ENCODE results near the gene OR2T35. TPM values are rescaled to one million over a fixed set of nuclear protein-coding genes. Genes with fewer than 3 reads are reported as not detected.
"Not testable (repeated sequence)": the region's sequence is repeated elsewhere in the genome, so short reads cannot be mapped to it uniquely, and the experiment has no call there.

OR2T35 gene
- total and polyA plus RNA-seq, 7 donors = not detected

DNA sequence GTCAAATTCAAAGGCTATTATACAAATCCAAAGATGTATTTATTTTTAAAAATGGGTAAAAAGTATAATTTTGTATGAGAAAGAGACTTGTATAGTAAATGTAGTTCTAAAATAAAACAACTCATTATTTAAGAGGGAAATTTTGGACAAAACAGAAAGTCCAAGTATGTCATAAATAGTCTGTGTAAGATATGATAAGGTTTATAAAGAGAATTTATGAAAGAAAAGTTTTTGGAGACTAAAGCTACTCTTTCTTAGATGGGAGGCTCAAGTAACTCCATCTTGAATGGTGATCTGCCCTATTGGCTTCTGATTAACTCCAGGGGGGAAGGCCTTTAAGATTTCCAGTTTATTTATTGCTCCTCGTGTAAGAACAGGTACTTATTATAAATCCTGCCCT, 24.9 kb upstream of the OR2T35 start:
- intact Hi-C loops (cut with DNase I) = no loop called here
- no peaks in the 10 kb centered on the region for H3K9me3 ChIP-seq
- no peak for DNase-seq
- no peak for TF ChIP-seq POLR2A (IDR thresholded peaks at IDR 0.05)
- TF ChIP-seq, protein P1, sequence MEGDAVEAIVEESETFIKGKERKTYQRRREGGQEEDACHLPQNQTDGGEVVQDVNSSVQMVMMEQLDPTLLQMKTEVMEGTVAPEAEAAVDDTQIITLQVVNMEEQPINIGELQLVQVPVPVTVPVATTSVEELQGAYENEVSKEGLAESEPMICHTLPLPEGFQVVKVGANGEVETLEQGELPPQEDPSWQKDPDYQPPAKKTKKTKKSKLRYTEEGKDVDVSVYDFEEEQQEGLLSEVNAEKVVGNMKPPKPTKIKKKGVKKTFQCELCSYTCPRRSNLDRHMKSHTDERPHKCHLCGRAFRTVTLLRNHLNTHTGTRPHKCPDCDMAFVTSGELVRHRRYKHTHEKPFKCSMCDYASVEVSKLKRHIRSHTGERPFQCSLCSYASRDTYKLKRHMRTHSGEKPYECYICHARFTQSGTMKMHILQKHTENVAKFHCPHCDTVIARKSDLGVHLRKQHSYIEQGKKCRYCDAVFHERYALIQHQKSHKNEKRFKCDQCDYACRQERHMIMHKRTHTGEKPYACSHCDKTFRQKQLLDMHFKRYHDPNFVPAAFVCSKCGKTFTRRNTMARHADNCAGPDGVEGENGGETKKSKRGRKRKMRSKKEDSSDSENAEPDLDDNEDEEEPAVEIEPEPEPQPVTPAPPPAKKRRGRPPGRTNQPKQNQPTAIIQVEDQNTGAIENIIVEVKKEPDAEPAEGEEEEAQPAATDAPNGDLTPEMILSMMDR (IDR thresholded peaks at IDR 0.05) = no peak
- TF ChIP-seq POLR2AphosphoS5 (IDR thresholded peaks at IDR 0.05) = no peak
- TF ChIP-seq EP300 (IDR thresholded peaks at IDR 0.05) = no peak
- no peaks in the 10 kb centered on the region for H3K27me3 ChIP-seq
- H3K4me3 ChIP-seq = no peak overlapping the region
- no peak overlapping the region for H3K27ac ChIP-seq
- no peaks in the 10 kb centered on the region for H3K4me1 ChIP-seq
- WGBS, 2 donors = 82 to 83% methylated on average over 1 of the region's 1 CpG
- H3K36me3 ChIP-seq = no peaks in the 10 kb centered on the region

DNA sequence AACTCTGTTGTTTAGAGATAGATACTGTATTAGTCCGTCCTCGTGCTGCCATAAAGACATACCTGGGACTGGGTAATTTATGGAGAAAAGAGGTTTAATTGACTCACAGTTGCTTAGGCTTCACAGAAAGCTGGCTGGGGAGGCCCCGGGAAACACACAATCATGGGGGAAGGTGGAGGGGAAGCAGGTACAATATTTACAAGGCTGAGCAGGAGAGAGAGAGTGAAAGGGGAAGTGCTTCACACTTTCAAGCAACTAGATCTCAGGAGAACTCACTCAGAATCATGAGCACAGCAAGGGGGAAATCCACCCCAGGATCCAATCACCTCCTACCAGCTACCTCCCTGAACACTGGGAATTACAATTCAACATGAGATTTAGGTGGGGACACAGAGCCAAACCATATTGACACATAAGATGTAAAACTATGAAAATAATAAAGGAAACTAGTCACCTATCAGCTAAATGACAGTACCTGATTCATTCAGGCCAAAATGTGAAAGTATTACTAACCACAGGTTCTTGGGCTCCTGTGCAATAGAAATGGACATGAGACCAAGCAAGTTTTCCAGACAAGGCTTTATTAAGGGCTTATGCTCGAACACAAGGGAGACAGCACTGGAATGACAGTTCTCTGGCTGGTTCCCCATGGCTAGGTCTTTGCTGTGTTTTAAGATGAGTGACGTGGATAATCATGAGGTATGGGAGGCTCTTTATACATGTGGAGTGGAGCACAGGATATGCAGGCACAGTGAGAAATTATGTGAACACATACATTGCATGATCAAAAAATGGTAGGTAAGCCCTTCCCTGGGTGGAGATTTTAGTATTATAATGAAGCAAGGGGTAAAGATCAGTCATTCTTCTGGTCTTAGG, 18.6 kb upstream of the OR2T35 start:
- H3K27me3 ChIP-seq; H3K4me3 ChIP-seq; H3K9me3 ChIP-seq; intact Hi-C loops (cut with DNase I); DNase-seq; H3K27ac ChIP-seq; H3K4me1 ChIP-seq; H3K36me3 ChIP-seq: not testable (repeated sequence)
- WGBS, 2 donors = 64 to 83% methylated on average over 5 of the region's 5 CpGs

DNA sequence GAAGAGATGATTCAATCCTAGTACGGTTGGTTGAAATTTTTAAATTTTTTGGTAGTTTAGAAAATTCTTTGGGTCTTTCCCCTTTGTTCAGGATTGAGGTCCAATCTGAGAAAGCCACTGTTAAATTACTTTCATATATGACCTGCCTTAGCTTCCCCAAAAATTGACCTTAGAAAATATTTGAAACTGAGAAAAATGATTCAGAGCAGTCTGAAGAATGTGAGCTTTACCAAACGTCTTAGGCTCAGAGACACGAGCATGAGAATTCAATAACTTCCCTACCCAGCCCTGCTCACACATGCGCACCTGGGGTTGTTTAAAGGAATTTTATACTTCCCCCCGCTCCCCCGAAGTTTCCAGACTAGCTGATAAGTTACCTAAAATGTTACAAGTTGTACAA, 11.7 kb upstream of the OR2T35 start:
- DNase-seq; H3K9me3 ChIP-seq; H3K27ac ChIP-seq; H3K4me1 ChIP-seq; H3K27me3 ChIP-seq; intact Hi-C loops (cut with DNase I); H3K36me3 ChIP-seq; H3K4me3 ChIP-seq: not testable (repeated sequence)
- WGBS, 2 donors = 87 to 92% methylated on average over 4 of the region's 6 CpGs

DNA sequence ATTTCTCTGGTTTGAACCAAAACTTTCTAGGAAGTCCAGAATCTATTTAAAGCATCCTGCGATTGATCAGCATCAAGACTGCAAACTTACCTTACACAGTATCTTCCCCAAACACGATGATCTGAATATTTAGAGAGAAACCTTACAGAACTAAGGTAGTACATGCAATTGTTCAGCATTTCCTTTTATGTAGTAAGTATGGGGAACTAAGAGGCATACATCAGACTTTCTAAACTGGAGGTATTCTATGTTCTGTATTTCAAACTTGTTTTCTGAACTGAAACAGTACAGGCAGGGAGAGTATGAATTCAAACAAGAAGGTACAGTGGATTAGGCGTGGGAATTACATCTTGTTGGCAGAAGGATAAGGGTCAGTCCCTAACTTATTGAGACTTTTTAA, 10.3 kb upstream of the OR2T35 start, which contains the start of gene OR2T27:
Gene OR2T27 (minus strand): TSS at position 175 of the 400 bp plus-strand sequence. CDS start 4,644 bp downstream, outside the sequence.
- H3K27ac ChIP-seq; H3K27me3 ChIP-seq; H3K4me1 ChIP-seq; H3K9me3 ChIP-seq; H3K36me3 ChIP-seq; intact Hi-C loops (cut with DNase I); DNase-seq; H3K4me3 ChIP-seq: not testable (repeated sequence)
- 81% methylated on average over 3 of the region's 3 CpGs; no CpG with 5 or more reads in 1 of the 2 donors for WGBS, 2 donors

GRCh38 chr1:248648770-248649536, 3.9 kb upstream of the OR2T35 start:
- H3K36me3 ChIP-seq; H3K27me3 ChIP-seq; intact Hi-C loops (cut with DNase I); H3K4me1 ChIP-seq; H3K27ac ChIP-seq; H3K4me3 ChIP-seq; H3K9me3 ChIP-seq; DNase-seq: not testable (repeated sequence)
- no CpG with 5 or more reads among the region's 1 CpG for WGBS, 2 donors

GRCh38 chr1:248642971-248643651, 2.0 kb downstream of the OR2T35 start:
- H3K4me3 ChIP-seq; H3K4me1 ChIP-seq; H3K9me3 ChIP-seq; H3K27me3 ChIP-seq; H3K36me3 ChIP-seq; intact Hi-C loops (cut with DNase I); H3K27ac ChIP-seq; DNase-seq: not testable (repeated sequence)
- WGBS, 2 donors = no CpG with 5 or more reads among the region's 4 CpGs

- intact Hi-C loops (cut with DNase I) = not testable (repeated sequence)
- WGBS, 2 donors = 90 to 93% methylated on average over 4 of the region's 5 CpGs
These were observed 3.5 kb downstream of the OR2T35 start for GRCh38 chr1:248641583-248641982.

GRCh38 chr1:248640906-248641305, 4.2 kb downstream of the OR2T35 start:
- H3K4me3 ChIP-seq; H3K9me3 ChIP-seq; H3K27me3 ChIP-seq; H3K27ac ChIP-seq; H3K36me3 ChIP-seq; intact Hi-C loops (cut with DNase I); H3K4me1 ChIP-seq; DNase-seq: not testable (repeated sequence)
- no CpG with 5 or more reads among the region's 3 CpGs for WGBS, 2 donors

More at GRCh38 chr1:248641583-248641982, 3.5 kb downstream of the OR2T35 start:
- H3K4me3 ChIP-seq, H3K4me1 ChIP-seq, H3K27ac ChIP-seq, H3K9me3 ChIP-seq, DNase-seq, H3K36me3 ChIP-seq, H3K27me3 ChIP-seq: not testable (repeated sequence)

DNA sequence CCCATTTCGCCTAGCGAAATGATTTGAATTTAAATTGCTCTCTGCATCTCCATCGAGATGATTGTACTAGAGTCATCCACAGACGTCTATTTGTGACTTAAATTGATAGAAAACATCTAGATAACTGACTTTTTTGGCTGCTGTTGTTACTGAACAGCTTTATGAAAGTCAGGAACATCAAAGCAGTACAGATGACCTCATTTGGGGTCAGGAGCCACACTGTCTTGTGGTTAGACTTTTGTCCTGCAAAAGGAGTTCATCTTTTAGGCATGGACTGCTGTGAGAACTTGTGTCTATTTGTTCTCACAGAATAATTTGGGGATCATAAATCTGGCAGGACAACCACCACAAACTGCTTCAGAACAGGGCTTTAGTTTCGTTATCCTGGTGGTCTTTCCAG, 5.4 kb downstream of the OR2T35 start:
- intact Hi-C loops (cut with DNase I); H3K4me3 ChIP-seq; DNase-seq; H3K9me3 ChIP-seq; H3K4me1 ChIP-seq; H3K27me3 ChIP-seq; H3K36me3 ChIP-seq; H3K27ac ChIP-seq: not testable (repeated sequence)
- WGBS, 2 donors = no CpG with 5 or more reads among the region's 5 CpGs

DNA sequence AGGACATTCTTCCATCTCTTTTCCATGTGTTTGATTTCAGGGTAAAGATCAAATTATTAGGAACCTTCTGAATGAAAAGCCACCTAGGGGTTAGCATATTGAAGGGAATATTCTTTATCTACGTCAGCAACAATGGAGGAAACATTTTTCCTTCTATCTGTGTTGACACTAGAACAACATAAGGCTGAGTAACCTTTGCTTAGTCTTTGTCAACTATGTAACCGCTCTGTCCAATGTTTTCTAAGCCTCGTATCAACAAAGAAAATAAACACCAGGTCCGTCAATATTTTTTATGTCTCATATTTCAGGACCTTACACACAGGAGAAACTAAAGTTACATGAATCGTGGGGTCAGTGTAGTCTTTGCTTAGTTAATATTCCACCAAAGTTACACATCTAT, 8.5 kb downstream of the OR2T35 start:
- H3K4me1 ChIP-seq; H3K9me3 ChIP-seq; H3K27me3 ChIP-seq; DNase-seq; H3K36me3 ChIP-seq; H3K4me3 ChIP-seq; intact Hi-C loops (cut with DNase I); H3K27ac ChIP-seq: not testable (repeated sequence)
- 20 to 76% methylated on average over 2 to 3 of the region's 5 CpGs for whole genome bisulfite sequencing, 2 donors

GRCh38 chr1:248634991-248635390, 10.1 kb downstream of the OR2T35 start, which contains the start of gene OR2T11:
Gene OR2T11 (minus strand): TSS chr1:248635091. CDS start chr1:248627128, 7,963 bp downstream.
- DNase-seq; H3K9me3 ChIP-seq; H3K27ac ChIP-seq; H3K4me1 ChIP-seq; H3K27me3 ChIP-seq; H3K36me3 ChIP-seq; H3K4me3 ChIP-seq; intact Hi-C loops (cut with DNase I): not testable (repeated sequence)
- no CpG with 5 or more reads among the region's 2 CpGs for WGBS, 2 donors
